Erythroblast (primary cell): ENCODE data around the gene GNAL.

Experiments
- GATA1 ChIP-seq: IDR thresholded peaks from 2 replicates; pipeline ENCODE4 v1.6.1; 2011; ENCODE audit warnings: low read depth, mild to moderate bottlenecking, control low read depth, low read length, moderate library complexity
- POLR2A ChIP-seq: IDR thresholded peaks from 2 replicates; pipeline ENCODE4 v1.6.1; 2011; ENCODE audit warnings: mild to moderate bottlenecking, low read length

GRCh38 chr18:11654736-11655605 is 34.1 kb upstream of the GNAL start:
- TF ChIP-seq POLR2A (no peak), GATA1 (no peak)
